H9 (cell line): ENCODE data around the gene KRT9. TPM values are rescaled to one million over a fixed set of nuclear protein-coding genes. Genes with fewer than 3 reads are reported as not detected.

ENCODE experiments used
- DNase-seq: peaks from one replicate; pipeline ENCODE4 v3.0.0-alpha.2; 2017
- H2AFZ ChIP-seq: one replicate; pipeline ENCODE4 v1.6.1; 2013; ENCODE audit warnings: mild to moderate bottlenecking, low read length, control low read depth, moderate library complexity
- H2AK5ac ChIP-seq: 2 replicates; pipeline ENCODE4 v1.6.1; 2013; ENCODE audit warnings: low read length, control low read depth, mixed read lengths; ENCODE audit not compliant: insufficient read length
- H2BK120ac ChIP-seq: one replicate; pipeline ENCODE4 v1.6.1; 2013; ENCODE audit warnings: low read depth, mild to moderate bottlenecking, low read length, control low read depth, inconsistent platforms; ENCODE audit not compliant: poor library complexity, severe bottlenecking
- H2BK12ac ChIP-seq: 2 replicates; pipeline ENCODE4 v1.6.1; 2013; ENCODE audit warnings: low read length, control low read depth, mixed read lengths, low read depth; ENCODE audit not compliant: insufficient read length
- H2BK15ac ChIP-seq: 2 replicates; pipeline ENCODE4 v1.6.1; 2013; ENCODE audit warnings: low read depth, low read length, control low read depth
- H2BK20ac ChIP-seq: one replicate; pipeline ENCODE4 v1.6.1; 2013; ENCODE audit warnings: low read depth, mild to moderate bottlenecking, low read length, control low read depth, inconsistent platforms; ENCODE audit not compliant: poor library complexity, severe bottlenecking
- H2BK5ac ChIP-seq: 2 replicates; pipeline ENCODE4 v1.6.1; 2013; ENCODE audit warnings: low read length, control low read depth, mixed read lengths; ENCODE audit not compliant: insufficient read length
- H3K14ac ChIP-seq: 2 replicates; pipeline ENCODE4 v1.6.1; 2013; ENCODE audit warnings: low read length, control low read depth; ENCODE audit not compliant: insufficient read depth
- H3K18ac ChIP-seq: 2 replicates; pipeline ENCODE4 v1.6.1; 2013; ENCODE audit warnings: low read depth, mild to moderate bottlenecking, mixed read lengths, low read length, control low read depth; ENCODE audit not compliant: insufficient read length
- H3K23ac ChIP-seq: 2 replicates; pipeline ENCODE4 v1.6.1; 2013; ENCODE audit warnings: low read length, control low read depth, mixed read lengths, low read depth; ENCODE audit not compliant: insufficient read length
- H3K23me2 ChIP-seq: 2 replicates; pipeline ENCODE4 v1.6.1; 2013; ENCODE audit warnings: low read depth, mild to moderate bottlenecking, mixed read lengths, low read length, control low read depth; ENCODE audit not compliant: insufficient read length, poor library complexity, severe bottlenecking
- H3K27ac ChIP-seq: 2 replicates; pipeline ENCODE4 v1.5.1; 2013; ENCODE audit warnings: low read length, control low read depth, mixed read lengths, low read depth; ENCODE audit not compliant: insufficient read length
- H3K27me3 ChIP-seq: 2 replicates; pipeline ENCODE4 v1.6.1; 2013; ENCODE audit warnings: low read length, control low read depth, inconsistent platforms; ENCODE audit not compliant: insufficient read depth
- H3K4ac ChIP-seq: 2 replicates; pipeline ENCODE4 v1.6.1; 2013; ENCODE audit warnings: low read depth, mild to moderate bottlenecking, control low read depth, inconsistent platforms, low read length, moderate library complexity
- H3K4me1 ChIP-seq: 2 replicates; pipeline ENCODE4 v1.6.1; 2013; ENCODE audit warnings: low read length, control low read depth, inconsistent platforms; ENCODE audit not compliant: insufficient read depth
- H3K4me2 ChIP-seq: 2 replicates; pipeline ENCODE4 v1.6.1; 2013; ENCODE audit warnings: low read length, control low read depth, mixed read lengths; ENCODE audit not compliant: insufficient read length, insufficient read depth
- H3K56ac ChIP-seq: 2 replicates; pipeline ENCODE4 v1.6.1; 2013; ENCODE audit warnings: low read depth, mild to moderate bottlenecking, mixed read lengths, low read length, control low read depth; ENCODE audit not compliant: insufficient read length
- H3K79me1 ChIP-seq: 2 replicates; pipeline ENCODE4 v1.6.1; 2013; ENCODE audit warnings: low read depth, mild to moderate bottlenecking, moderate library complexity, low read length, control low read depth, inconsistent platforms; ENCODE audit not compliant: insufficient read depth, poor library complexity, severe bottlenecking
- H3K79me2 ChIP-seq: 2 replicates; pipeline ENCODE4 v1.6.1; 2013; ENCODE audit warnings: low read length, control low read depth, inconsistent platforms; ENCODE audit not compliant: insufficient read depth
- H3K9ac ChIP-seq: 2 replicates; pipeline ENCODE4 v1.6.1; 2013; ENCODE audit warnings: low read length, control low read depth, mixed read lengths; ENCODE audit not compliant: insufficient read length; ENCODE audit errors: extremely low read depth
- H3K9me3 ChIP-seq: one replicate; pipeline ENCODE4 v1.6.1; 2013; ENCODE audit warnings: low read depth, low read length, inconsistent platforms; ENCODE audit not compliant: control insufficient read depth
- H3T11ph ChIP-seq: one replicate; pipeline ENCODE4 v1.6.1; 2013; ENCODE audit warnings: mild to moderate bottlenecking, low read length, control low read depth, inconsistent platforms
- H4K20me1 ChIP-seq: one replicate; pipeline ENCODE4 v1.6.1; 2013; ENCODE audit not compliant: control insufficient read depth, insufficient read length, insufficient read depth
- H4K5ac ChIP-seq: 2 replicates; pipeline ENCODE4 v1.6.1; 2013; ENCODE audit warnings: low read depth, mild to moderate bottlenecking, mixed read lengths, low read length, control low read depth; ENCODE audit not compliant: insufficient read length
- H4K8ac ChIP-seq: replicated peaks from 2 replicates; pipeline ENCODE4 v1.6.1; 2013; ENCODE audit warnings: low read length, control low read depth, mixed read lengths, low read depth; ENCODE audit not compliant: insufficient read length
- H4K91ac ChIP-seq: 2 replicates; pipeline ENCODE4 v1.6.1; 2013; ENCODE audit warnings: low read depth, mild to moderate bottlenecking, moderate library complexity, mixed read lengths, low read length, control low read depth; ENCODE audit not compliant: insufficient read length
- H3K27ac Mint-ChIP-seq, 3 experiments: 2 replicates in 2 of 3; 3 replicates in 1 of 3; pipeline ENCODE4 v1.8.0; 2020 to 2021; ENCODE audit warnings: mixed read lengths in 3 of 3, mild to moderate bottlenecking in 1 of 3, moderate library complexity in 1 of 3
- H3K27me3 Mint-ChIP-seq: 2 replicates; pipeline ENCODE4 v1.8.0; 2021; ENCODE audit warnings: low read depth, mild to moderate bottlenecking, moderate library complexity, mixed read lengths
- H3K36me3 Mint-ChIP-seq, 3 experiments: 2 replicates in 2 of 3; 3 replicates in 1 of 3; pipeline ENCODE4 v1.8.0; 2020 to 2021; ENCODE audit warnings: low read depth in 3 of 3, mixed read lengths in 3 of 3; ENCODE audit not compliant: insufficient read depth in 1 of 3
- H3K4me1 Mint-ChIP-seq, 2 experiments: 2 replicates each; pipeline ENCODE4 v1.8.0; 2020; ENCODE audit warnings: mixed read lengths in 2 of 2
- H3K4me3 Mint-ChIP-seq, 2 experiments: 2 replicates in 1 of 2; 3 replicates in 1 of 2; pipeline ENCODE4 v1.8.0; 2020 to 2021; ENCODE audit warnings: mild to moderate bottlenecking in 2 of 2, mixed read lengths in 2 of 2, moderate library complexity in 1 of 2
- H3K9me3 Mint-ChIP-seq, 2 experiments: 2 replicates in 1 of 2; 3 replicates in 1 of 2; pipeline ENCODE4 v1.8.0; 2020; ENCODE audit warnings: mild to moderate bottlenecking in 2 of 2, mixed read lengths in 2 of 2, moderate library complexity in 1 of 2
- CTCF ChIP-seq: fragments of 200-600 bp; sonication (generic); conservative IDR thresholded peaks from 3 replicates; pipeline ENCODE4 v1.8.0; 2021; ENCODE audit warnings: antibody characterized with exemption, mild to moderate bottlenecking
- WGBS: extraction: QIAGEN DNeasy Blood & Tissue Kit; methylation state at CpG from one replicate; pipeline ENCODE4 v1.1.7; 2013; ENCODE audit warnings: missing lambda C conversion rate, low lambda C conversion rate, mixed read lengths; ENCODE audit not compliant: insufficient read length; ENCODE audit errors: extremely low coverage; 5-methylcytosine and 5-hydroxymethylcytosine counted together
- total RNA-seq: library from RNA; stranded (reverse); gene quantifications from 2 replicates; pipeline ENCODE4 v1.2.1, GENCODE V29; 2021

KRT9 gene
- total RNA-seq, 1 experiment from 2014 or later: not detected

- Mint-ChIP-seq H3K27ac (peak overlapping the region in 2 of 3 experiments; percentile 62 to 89; a peak in 4 of 7 replicates), H3K9me3 (no peaks in the 10 kb centered on the region), H3K4me1 (peaks cover 33 to 41% of the 10 kb centered on the region in 2 experiments), H3K36me3 (peaks cover 25 to 43% (median 37%) of the 10 kb centered on the region in 3 experiments; a peak in 6 of 7 replicates), H3K4me3 (peak overlapping the region; percentile 88 to 94), H3K27me3 (peaks cover 12% of the 10 kb centered on the region)
- no peak overlapping the region for H2BK20ac ChIP-seq
- no peak for TF ChIP-seq CTCF
- H3K4ac ChIP-seq: peak overlapping the region; percentile 78
- H4K5ac ChIP-seq: no peak overlapping the region
- H3K9ac ChIP-seq: peak overlapping the region; percentile 83
- no peak overlapping the region for H3K23ac ChIP-seq
- no peaks in the 10 kb centered on the region for H3K4me1 ChIP-seq
- H4K20me1 ChIP-seq: no peaks in the 10 kb centered on the region
- no peaks in the 10 kb centered on the region for H3K27me3 ChIP-seq
- peaks cover 4% of the 10 kb centered on the region; the same call in 1 of the 2 replicates for H3K79me2 ChIP-seq
- no peaks in the 10 kb centered on the region for H3K79me1 ChIP-seq
- no peak overlapping the region for H2BK5ac ChIP-seq
- peaks cover 13% of the 10 kb centered on the region for H3K23me2 ChIP-seq
- H3T11ph ChIP-seq: no peak overlapping the region
- H2BK12ac ChIP-seq: no peak overlapping the region
- peak overlapping the region; percentile 86 for H4K91ac ChIP-seq
- WGBS: no CpG with 5 or more reads among the region's 62 CpGs
- H3K27ac ChIP-seq: no peak overlapping the region
- H2AFZ ChIP-seq: no peak overlapping the region
- DNase-seq: peak; percentile 77
- H3K56ac ChIP-seq: no peak overlapping the region
- no peak overlapping the region for H2AK5ac ChIP-seq
- H3K4me2 ChIP-seq: peak overlapping the region; percentile 84
- H4K8ac ChIP-seq: no peak overlapping the region
- no peak overlapping the region for H2BK15ac ChIP-seq
- H3K9me3 ChIP-seq: no peaks in the 10 kb centered on the region
- peak overlapping the region; percentile 95 for H3K14ac ChIP-seq
- H2BK120ac ChIP-seq: peak overlapping the region; percentile 86
- peak overlapping the region; percentile 98 for H3K18ac ChIP-seq
Observed at GRCh38 chr17:41527063-41528023, 44.5 kb downstream of the KRT9 start.
